DND-41 (cell line): ENCODE measurements around the gene ZKSCAN8.

ENCODE experiments used
- ATAC-seq: fragments of 200-7000 bp; cut with Tn5 transposase; 3 replicates; pipeline ENCODE4 v1.9.1; 2021; ENCODE audit warnings: low read depth; ENCODE audit not compliant: insufficient read depth
- DNase-seq: peaks from one replicate; pipeline ENCODE4 v3.0.0-alpha.2; 2020
- H2AFZ ChIP-seq: 2 replicates; pipeline ENCODE4 v1.6.0; 2012; ENCODE audit warnings: low read depth, low read length
- H3K27ac ChIP-seq: 2 replicates; pipeline ENCODE4 v1.5.1; 2012; ENCODE audit warnings: low read length, inconsistent platforms
- H3K27me3 ChIP-seq: fragments of 200-600 bp; sonication (generic); 2 replicates; pipeline ENCODE4 v1.6.0; 2012; ENCODE audit warnings: low read length, mild to moderate bottlenecking, inconsistent platforms; ENCODE audit not compliant: insufficient read depth, poor library complexity
- H3K36me3 ChIP-seq: 2 replicates; pipeline ENCODE4 v1.5.1; 2012; ENCODE audit warnings: low read length, inconsistent platforms; ENCODE audit not compliant: insufficient read depth
- H3K4me1 ChIP-seq: 2 replicates; pipeline ENCODE4 v1.5.1; 2012; ENCODE audit warnings: mild to moderate bottlenecking, low read length; ENCODE audit not compliant: insufficient read depth
- H3K4me2 ChIP-seq: 2 replicates; pipeline ENCODE4 v1.6.0; 2012; ENCODE audit warnings: mild to moderate bottlenecking, moderate library complexity, low read length, inconsistent platforms; ENCODE audit not compliant: insufficient read depth
- H3K4me3 ChIP-seq, 2 experiments: fragments of 200-600 bp in 1 of 2; shearing (Covaris generic) in 1 of 2; 2 replicates each; pipeline ENCODE4 v1.5.1; 2012 to 2016; ENCODE audit warnings: inconsistent platforms in 2 of 2, low read length in 2 of 2, mild to moderate bottlenecking in 2 of 2, low read depth in 1 of 2, moderate library complexity in 1 of 2
- H3K79me2 ChIP-seq: 2 replicates; pipeline ENCODE4 v1.6.0; 2012; ENCODE audit warnings: low read length, inconsistent platforms; ENCODE audit not compliant: insufficient read depth
- H3K9ac ChIP-seq: 2 replicates; pipeline ENCODE4 v1.6.0; 2012; ENCODE audit warnings: low read depth, mild to moderate bottlenecking, inconsistent platforms, low read length, moderate library complexity
- H3K9me3 ChIP-seq: 2 replicates; pipeline ENCODE4 v1.5.1; 2012; ENCODE audit warnings: low read length, moderate library complexity, mild to moderate bottlenecking, inconsistent platforms; ENCODE audit not compliant: insufficient read depth, severe bottlenecking
- H4K20me1 ChIP-seq: 2 replicates; pipeline ENCODE4 v1.6.0; 2012; ENCODE audit warnings: low read length; ENCODE audit not compliant: insufficient read depth
- EZH2 ChIP-seq: IDR thresholded peaks from 3 replicates; pipeline ENCODE4 v1.6.1; 2012; ENCODE audit warnings: borderline replicate concordance, low read depth, mild to moderate bottlenecking, moderate library complexity, low read length, inconsistent platforms; ENCODE audit not compliant: severe bottlenecking
- TF ChIP-seq, protein P1 (sequence below): IDR thresholded peaks from 2 replicates; pipeline ENCODE4 v1.5.1; 2012; ENCODE audit warnings: borderline replicate concordance, low read length, moderate library complexity, mild to moderate bottlenecking; ENCODE audit not compliant: poor library complexity, severe bottlenecking; ENCODE audit errors: extremely low read depth

Gene ZKSCAN8

DNA sequence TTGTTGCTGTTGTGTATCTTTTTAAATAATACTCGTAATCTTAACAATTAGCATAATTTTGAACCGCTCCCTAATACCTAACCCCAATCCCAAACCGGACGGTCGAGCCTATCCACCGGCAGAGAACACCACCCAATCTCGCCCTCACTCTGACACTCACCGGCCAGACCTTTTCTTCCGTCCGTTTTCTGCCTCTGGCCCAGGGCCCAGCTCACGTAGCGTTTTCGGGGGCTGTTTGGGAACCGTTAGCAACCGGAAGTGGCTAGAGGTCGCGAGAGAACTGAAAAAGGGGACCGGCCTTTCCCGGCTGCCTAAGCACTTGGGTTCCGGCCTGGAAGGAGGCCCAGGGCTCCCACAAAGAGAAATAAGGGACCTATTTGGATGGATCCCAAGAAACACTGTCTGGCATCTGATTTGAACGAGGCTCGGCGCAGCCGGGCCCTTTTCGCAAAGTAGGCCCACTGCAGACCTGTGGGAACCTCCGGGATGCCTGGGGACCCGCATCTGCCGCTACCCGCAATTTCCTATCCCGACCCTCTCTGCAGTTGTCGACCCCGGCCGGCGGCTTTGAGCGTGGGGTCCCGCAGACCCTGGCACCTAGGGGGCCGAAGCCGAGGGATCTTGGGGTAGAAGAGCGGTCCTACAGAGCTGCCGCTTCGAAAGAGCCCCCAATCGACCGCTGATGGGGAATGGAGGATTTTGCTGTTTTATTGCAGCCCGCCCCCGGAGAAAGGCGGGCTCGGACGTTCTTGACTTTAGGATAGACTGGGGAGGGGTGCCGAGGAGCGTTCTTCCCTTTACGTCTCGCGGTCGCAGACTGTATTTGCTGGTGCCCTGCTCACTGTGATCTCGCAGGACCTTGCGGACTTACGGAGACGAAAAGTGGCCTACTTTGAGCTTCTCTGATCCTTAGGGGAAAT lies 4.8 kb upstream of the ZKSCAN8 start:
- ATAC-seq (peak; percentile 73), DNase-seq (peak; percentile 87)
- H3K4me1 ChIP-seq: peaks cover 77% of the 10 kb centered on the region
- peak overlapping the region; percentile 85 for H2AFZ ChIP-seq
- H3K27ac ChIP-seq: peak overlapping the region; percentile 99
- TF ChIP-seq EZH2: no peak
- TF ChIP-seq, protein P1, sequence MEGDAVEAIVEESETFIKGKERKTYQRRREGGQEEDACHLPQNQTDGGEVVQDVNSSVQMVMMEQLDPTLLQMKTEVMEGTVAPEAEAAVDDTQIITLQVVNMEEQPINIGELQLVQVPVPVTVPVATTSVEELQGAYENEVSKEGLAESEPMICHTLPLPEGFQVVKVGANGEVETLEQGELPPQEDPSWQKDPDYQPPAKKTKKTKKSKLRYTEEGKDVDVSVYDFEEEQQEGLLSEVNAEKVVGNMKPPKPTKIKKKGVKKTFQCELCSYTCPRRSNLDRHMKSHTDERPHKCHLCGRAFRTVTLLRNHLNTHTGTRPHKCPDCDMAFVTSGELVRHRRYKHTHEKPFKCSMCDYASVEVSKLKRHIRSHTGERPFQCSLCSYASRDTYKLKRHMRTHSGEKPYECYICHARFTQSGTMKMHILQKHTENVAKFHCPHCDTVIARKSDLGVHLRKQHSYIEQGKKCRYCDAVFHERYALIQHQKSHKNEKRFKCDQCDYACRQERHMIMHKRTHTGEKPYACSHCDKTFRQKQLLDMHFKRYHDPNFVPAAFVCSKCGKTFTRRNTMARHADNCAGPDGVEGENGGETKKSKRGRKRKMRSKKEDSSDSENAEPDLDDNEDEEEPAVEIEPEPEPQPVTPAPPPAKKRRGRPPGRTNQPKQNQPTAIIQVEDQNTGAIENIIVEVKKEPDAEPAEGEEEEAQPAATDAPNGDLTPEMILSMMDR: no peak
- H3K4me3 ChIP-seq: peak overlapping the region; percentile 60 to 83
- H3K4me2 ChIP-seq: peak overlapping the region; percentile 90
- H3K9me3 ChIP-seq: no peaks in the 10 kb centered on the region
- peak overlapping the region; percentile 90 for H3K9ac ChIP-seq
- H3K27me3 ChIP-seq: no peaks in the 10 kb centered on the region
- peaks cover 27% of the 10 kb centered on the region for H3K36me3 ChIP-seq
- H3K79me2 ChIP-seq: peaks cover 70% of the 10 kb centered on the region
- H4K20me1 ChIP-seq: peaks cover 17% of the 10 kb centered on the region; the same call in 1 of the 2 replicates

DNA sequence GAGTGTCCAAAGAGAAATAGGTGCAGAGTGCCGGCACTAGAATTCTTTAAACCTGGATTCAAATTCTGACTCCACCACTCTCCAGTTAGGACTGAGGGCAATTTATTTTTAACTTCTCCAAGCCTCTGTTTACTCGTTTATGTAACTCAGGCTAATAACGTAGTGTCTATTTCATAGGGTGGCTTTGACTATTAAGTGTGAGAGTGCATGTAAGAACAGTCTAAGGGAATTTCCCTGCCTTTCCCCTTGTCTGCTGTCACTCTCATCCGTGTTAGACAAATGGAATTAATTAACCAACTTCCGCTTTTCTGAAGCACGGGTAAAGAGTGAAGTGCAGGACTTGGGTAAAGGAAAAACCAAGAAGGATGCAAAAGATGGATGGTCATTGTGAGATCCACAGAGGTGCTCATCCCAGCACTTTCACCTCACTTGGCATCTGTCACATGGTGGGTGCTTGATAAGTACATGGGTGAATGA lies 4.1 kb upstream of the ZKSCAN8 start:
- Histone ChIP-seq H2AFZ (peak overlapping the region; percentile 85), H3K27me3 (no peaks in the 10 kb centered on the region), H3K4me3 (peak overlapping the region; percentile 60 to 83), H4K20me1 (peaks cover 13% of the 10 kb centered on the region; the same call in 1 of the 2 replicates), H3K4me1 (peaks cover 75% of the 10 kb centered on the region), H3K36me3 (peaks cover 23% of the 10 kb centered on the region), H3K9me3 (no peaks in the 10 kb centered on the region), H3K27ac (peak overlapping the region; percentile 99), H3K79me2 (peaks cover 70% of the 10 kb centered on the region), H3K4me2 (peak overlapping the region; percentile 90), H3K9ac (peak overlapping the region; percentile 90)
- DNase-seq (peak; percentile 13), ATAC-seq (peak; percentile 3; the same call in 1 of the 3 replicates)
- no peak for TF ChIP-seq EZH2
- TF ChIP-seq, protein P1: no peak

DNA sequence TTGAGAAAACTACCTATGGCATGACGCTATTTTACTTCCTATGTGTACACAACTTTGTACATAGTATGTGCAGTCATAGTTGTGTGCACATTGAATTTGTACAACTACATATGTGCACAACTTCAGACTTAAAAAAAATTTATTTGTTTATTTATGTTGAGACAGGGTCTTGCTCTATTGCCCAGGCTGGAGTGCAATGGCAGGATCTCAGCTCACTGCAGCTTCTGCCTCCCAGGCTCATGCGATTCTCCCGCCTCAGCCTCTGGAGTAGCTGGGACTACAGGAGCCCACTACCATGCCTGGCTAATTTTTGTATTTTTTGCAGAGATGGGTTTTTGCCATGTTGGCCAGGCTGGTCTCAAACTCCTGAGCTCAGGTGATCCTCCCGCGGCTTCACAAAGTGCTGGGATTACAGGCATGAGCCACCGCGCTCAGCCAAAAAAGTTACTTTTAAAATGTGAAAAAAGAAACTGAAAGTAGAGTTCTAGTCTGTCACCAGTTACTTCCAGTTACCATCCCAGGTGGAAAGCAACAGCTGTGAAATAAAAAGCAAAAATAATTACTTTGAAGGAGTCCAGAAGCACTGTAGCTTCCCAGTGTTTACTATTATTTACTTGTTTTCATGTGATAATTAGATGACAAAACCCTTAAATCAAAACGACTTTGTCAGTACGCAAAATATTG lies 1.7 kb upstream of the ZKSCAN8 start:
- TF ChIP-seq, protein P1: no peak
- no peak for TF ChIP-seq EZH2
- Histone ChIP-seq H3K4me1 (peaks cover 71% of the 10 kb centered on the region), H4K20me1 (no peaks in the 10 kb centered on the region), H3K27me3 (no peaks in the 10 kb centered on the region), H3K9me3 (no peaks in the 10 kb centered on the region), H2AFZ (no peak overlapping the region), H3K79me2 (peaks cover 67% of the 10 kb centered on the region), H3K27ac (no peak overlapping the region), H3K9ac (0 out of 2 replicates have a peak overlapping the region, but pooled peaks have one; percentile 7), H3K4me2 (peak overlapping the region; percentile 15; the same call in 1 of the 2 replicates), H3K36me3 (peaks cover 8% of the 10 kb centered on the region; the same call in 1 of the 2 replicates), H3K4me3 (no peak overlapping the region)
- ATAC-seq (no peak), DNase-seq (no peak)
